Panc1 (cell line): ENCODE data around the gene SAYSD1. TPM values are rescaled to one million over a fixed set of nuclear protein-coding genes. Genes with fewer than 3 reads are reported as not detected.

Source experiments
- ATAC-seq: fragments of 200-7000 bp; cut with Tn5 transposase; 2 replicates; pipeline ENCODE4 v1.9.1; 2020; ENCODE audit warnings: mild to moderate bottlenecking, moderate library complexity
- BruUV-seq: library from RNA; stranded (reverse); fragments of 400-500 nt; replicated peaks from 2 replicates; lab custom pipeline; 2021; lab: Mats Ljungman, UMichigan
- CTCF ChIA-PET: fragments of 300-600 bp; sonication (Branson Sonifier 250); formaldehyde crosslinking; loops from one replicate; lab custom pipeline; 2022; ENCODE audit warnings: antibody characterized with exemption; lab: Charles Lee
- POLR2A ChIA-PET: fragments of 300-600 bp; sonication (Branson Sonifier 250); formaldehyde crosslinking; loops from one replicate; lab custom pipeline; 2022; ENCODE audit warnings: antibody characterized with exemption; lab: Charles Lee
- DNase-seq: peaks from one replicate; pipeline ENCODE4 v3.0.0-alpha.2; 2010; ENCODE audit warnings: low read depth, low spot score
- H3K27ac ChIP-seq: 2 replicates; pipeline ENCODE4 v1.5.1; 2011; ENCODE audit warnings: mild to moderate bottlenecking, low read length, inconsistent platforms
- H3K27me3 ChIP-seq: fragments of 200-500 bp; sonication (Bioruptor generic); 2 replicates; pipeline ENCODE4 v1.6.0; 2014; ENCODE audit warnings: low read length, inconsistent platforms; ENCODE audit not compliant: control insufficient read depth, insufficient read depth
- H3K36me3 ChIP-seq: fragments of 200-500 bp; sonication (Bioruptor generic); 2 replicates; pipeline ENCODE4 v1.5.1; 2014; ENCODE audit warnings: inconsistent platforms, mild to moderate bottlenecking, low read length, moderate library complexity; ENCODE audit not compliant: control insufficient read depth, insufficient read depth
- H3K4me1 ChIP-seq: 2 replicates; pipeline ENCODE4 v1.5.1; 2011; ENCODE audit warnings: inconsistent platforms, mild to moderate bottlenecking, low read length, moderate library complexity; ENCODE audit not compliant: control insufficient read depth, insufficient read depth
- H3K4me3 ChIP-seq, 2 experiments: 2 replicates each; pipeline ENCODE4 v1.5.1; 2011 to 2012; ENCODE audit warnings: low read depth in 2 of 2, low read length in 2 of 2, mild to moderate bottlenecking in 2 of 2, inconsistent platforms in 1 of 2, moderate library complexity in 1 of 2
- H3K9me3 ChIP-seq: fragments of 200-500 bp; sonication (Bioruptor generic); 2 replicates; pipeline ENCODE4 v1.5.1; 2014; ENCODE audit warnings: low read depth, mild to moderate bottlenecking, inconsistent platforms, low read length, moderate library complexity; ENCODE audit not compliant: control insufficient read depth, insufficient read depth
- POLR2AphosphoS5 ChIP-seq: IDR thresholded peaks from 2 replicates; pipeline ENCODE4 v1.6.1; 2012; ENCODE audit warnings: mild to moderate bottlenecking, low read depth, low read length, moderate library complexity
- SIN3A ChIP-seq: IDR thresholded peaks from 2 replicates; pipeline ENCODE4 v1.6.1; 2012; ENCODE audit warnings: low read depth, mild to moderate bottlenecking, low read length, moderate library complexity, borderline replicate concordance; ENCODE audit not compliant: insufficient read depth
- TCF7L2 ChIP-seq: IDR thresholded peaks from 2 replicates; pipeline ENCODE4 v1.6.1; 2011; ENCODE audit warnings: mild to moderate bottlenecking, low read depth, low read length, inconsistent platforms
- in situ Hi-C: cut with HindIII; loops from 2 replicates; pipeline ENCODE4 v1.10.0; 2016; ENCODE audit warnings: low sequenced_read_pairs, low pct_unique_long_range_greater_than_20kb
- intact Hi-C: fragments of 100-400 bp; cut with micrococcal nuclease; formaldehyde crosslinking; loops from one replicate; pipeline ENCODE4 v1.10.0; 2022; ENCODE audit not compliant: unreplicated experiment
- total RNA-seq: library from RNA; stranded (reverse); gene quantifications from one replicate; pipeline ENCODE4 v1.2.1, GENCODE V29; 2021; ENCODE audit not compliant: unreplicated experiment
- TF ChIP-seq, protein P1 (sequence below): fragments of 450-650 bp; IDR thresholded peaks from 2 replicates; pipeline ENCODE4 v1.5.1; 2017; ENCODE audit warnings: mild to moderate bottlenecking
- TF ChIP-seq, protein P2 (sequence below), 2 experiments: IDR thresholded peaks; 2 replicates each; pipeline ENCODE4 v1.6.1; 2011 to 2012; ENCODE audit warnings: low read depth in 2 of 2, control low read depth in 1 of 2, low read length in 1 of 2, mild to moderate bottlenecking in 1 of 2, moderate library complexity in 1 of 2; ENCODE audit not compliant: insufficient read depth in 1 of 2

The SAYSD1 gene
- total RNA-seq, 1 experiment from 2014 or later = 17.0 TPM

DNA sequence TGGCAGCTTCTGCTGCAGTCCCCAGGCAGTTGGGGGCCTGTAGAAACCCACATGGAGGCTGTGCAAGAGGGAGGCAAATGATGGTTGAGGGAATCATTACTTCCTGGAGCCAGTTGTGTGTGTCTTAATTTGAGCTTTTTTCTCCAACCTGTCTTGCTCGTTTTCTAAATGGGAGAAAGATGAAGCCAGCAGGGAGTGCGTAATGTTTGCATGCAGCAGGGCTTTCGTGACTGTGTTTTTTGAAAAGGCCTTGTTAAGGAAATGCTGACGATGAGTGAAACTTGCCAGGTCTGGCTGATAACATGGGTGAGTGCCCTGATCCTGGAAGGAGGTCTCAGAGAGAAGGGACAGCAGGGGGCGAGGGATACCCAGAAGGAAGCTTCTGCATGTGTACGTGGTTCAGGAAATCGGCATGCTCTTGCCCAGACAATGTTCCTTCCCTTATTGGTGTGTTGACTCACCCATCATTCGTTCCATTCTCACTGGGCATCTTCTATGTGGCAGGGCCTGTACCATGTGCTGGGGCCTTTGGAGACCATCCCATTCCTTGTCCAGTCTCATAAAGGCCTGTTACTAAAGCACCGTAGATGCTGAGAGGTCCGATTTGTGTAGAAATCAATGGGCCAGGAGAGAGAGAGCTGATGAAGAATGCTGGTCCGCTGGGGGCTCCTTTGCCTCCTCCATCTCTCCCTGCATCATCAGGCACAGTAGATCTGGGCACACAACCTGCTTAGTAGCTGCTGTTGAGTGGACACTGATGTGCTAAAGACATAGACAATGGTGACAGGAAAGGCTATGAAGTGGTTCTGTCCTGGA lies 39.0 kb downstream of the SAYSD1 start:
- intact Hi-C loops = no loop called here
- Histone ChIP-seq H3K27me3 (peaks cover 3% of the 10 kb centered on the region; the same call in 1 of the 2 replicates), H3K4me1 (no peaks in the 10 kb centered on the region), H3K9me3 (no peaks in the 10 kb centered on the region), H3K27ac (no peak overlapping the region), H3K36me3 (no peaks in the 10 kb centered on the region), H3K4me3 (no peak overlapping the region)
- in situ Hi-C loops = no loop called here
- TF ChIP-seq, protein P1, sequence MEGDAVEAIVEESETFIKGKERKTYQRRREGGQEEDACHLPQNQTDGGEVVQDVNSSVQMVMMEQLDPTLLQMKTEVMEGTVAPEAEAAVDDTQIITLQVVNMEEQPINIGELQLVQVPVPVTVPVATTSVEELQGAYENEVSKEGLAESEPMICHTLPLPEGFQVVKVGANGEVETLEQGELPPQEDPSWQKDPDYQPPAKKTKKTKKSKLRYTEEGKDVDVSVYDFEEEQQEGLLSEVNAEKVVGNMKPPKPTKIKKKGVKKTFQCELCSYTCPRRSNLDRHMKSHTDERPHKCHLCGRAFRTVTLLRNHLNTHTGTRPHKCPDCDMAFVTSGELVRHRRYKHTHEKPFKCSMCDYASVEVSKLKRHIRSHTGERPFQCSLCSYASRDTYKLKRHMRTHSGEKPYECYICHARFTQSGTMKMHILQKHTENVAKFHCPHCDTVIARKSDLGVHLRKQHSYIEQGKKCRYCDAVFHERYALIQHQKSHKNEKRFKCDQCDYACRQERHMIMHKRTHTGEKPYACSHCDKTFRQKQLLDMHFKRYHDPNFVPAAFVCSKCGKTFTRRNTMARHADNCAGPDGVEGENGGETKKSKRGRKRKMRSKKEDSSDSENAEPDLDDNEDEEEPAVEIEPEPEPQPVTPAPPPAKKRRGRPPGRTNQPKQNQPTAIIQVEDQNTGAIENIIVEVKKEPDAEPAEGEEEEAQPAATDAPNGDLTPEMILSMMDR = no peak
- TF ChIP-seq POLR2AphosphoS5 (no peak), SIN3A (no peak), TCF7L2 (no peak)
- TF ChIP-seq, protein P2, sequence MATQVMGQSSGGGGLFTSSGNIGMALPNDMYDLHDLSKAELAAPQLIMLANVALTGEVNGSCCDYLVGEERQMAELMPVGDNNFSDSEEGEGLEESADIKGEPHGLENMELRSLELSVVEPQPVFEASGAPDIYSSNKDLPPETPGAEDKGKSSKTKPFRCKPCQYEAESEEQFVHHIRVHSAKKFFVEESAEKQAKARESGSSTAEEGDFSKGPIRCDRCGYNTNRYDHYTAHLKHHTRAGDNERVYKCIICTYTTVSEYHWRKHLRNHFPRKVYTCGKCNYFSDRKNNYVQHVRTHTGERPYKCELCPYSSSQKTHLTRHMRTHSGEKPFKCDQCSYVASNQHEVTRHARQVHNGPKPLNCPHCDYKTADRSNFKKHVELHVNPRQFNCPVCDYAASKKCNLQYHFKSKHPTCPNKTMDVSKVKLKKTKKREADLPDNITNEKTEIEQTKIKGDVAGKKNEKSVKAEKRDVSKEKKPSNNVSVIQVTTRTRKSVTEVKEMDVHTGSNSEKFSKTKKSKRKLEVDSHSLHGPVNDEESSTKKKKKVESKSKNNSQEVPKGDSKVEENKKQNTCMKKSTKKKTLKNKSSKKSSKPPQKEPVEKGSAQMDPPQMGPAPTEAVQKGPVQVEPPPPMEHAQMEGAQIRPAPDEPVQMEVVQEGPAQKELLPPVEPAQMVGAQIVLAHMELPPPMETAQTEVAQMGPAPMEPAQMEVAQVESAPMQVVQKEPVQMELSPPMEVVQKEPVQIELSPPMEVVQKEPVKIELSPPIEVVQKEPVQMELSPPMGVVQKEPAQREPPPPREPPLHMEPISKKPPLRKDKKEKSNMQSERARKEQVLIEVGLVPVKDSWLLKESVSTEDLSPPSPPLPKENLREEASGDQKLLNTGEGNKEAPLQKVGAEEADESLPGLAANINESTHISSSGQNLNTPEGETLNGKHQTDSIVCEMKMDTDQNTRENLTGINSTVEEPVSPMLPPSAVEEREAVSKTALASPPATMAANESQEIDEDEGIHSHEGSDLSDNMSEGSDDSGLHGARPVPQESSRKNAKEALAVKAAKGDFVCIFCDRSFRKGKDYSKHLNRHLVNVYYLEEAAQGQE (IDR thresholded peaks at IDR 0.05; ENCODE audit: insufficient read depth in 1 of 2, low read depth in 2 of 2, low read length in 1 of 2) = no peak
- BruUV-seq = no TSS peak
- DNase-seq (no peak), ATAC-seq (no peak)
- POLR2A ChIA-PET = no interaction called here
- CTCF ChIA-PET = no interaction called here

DNA sequence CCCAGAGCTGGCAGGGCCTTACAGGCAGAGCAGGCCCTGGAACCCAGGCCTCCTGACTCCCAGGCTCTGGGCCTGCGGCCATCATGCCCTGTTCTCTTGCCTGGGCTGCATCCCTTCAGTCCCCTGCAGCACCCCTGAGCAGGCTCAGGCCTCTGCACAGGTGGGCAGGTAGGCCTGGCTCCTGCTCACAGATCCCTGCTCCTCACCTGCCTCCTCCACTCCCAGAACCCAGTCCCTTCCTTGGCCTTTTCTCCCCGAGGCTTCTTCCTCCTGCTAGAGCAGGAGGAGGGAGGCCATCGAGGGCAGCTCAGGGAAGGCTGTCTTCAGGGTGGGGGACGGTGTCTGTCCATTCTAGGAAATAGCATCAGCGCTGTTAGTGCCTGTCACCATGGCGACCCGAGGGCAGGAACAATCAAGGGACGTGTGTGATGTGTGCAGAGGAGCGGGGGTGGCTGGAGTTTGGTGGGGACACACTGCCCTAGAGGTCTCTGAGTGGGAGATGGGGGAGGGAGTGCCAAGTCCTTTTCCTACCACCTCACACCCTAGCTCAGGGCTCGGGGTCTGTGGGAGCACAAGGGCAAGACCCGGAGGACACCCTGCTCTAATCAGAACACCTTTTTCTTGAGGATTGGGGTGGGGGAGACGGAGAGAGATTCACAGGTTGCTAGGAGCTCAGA lies 39.8 kb downstream of the SAYSD1 start:
- TF ChIP-seq POLR2AphosphoS5 (no peak), SIN3A (no peak), TCF7L2 (no peak)
- TF ChIP-seq, protein P1 = no peak
- TF ChIP-seq, protein P2 (IDR thresholded peaks at IDR 0.05; ENCODE audit: insufficient read depth in 1 of 2, low read depth in 2 of 2, low read length in 1 of 2) = no peak
- Histone ChIP-seq H3K4me3 (no peak overlapping the region), H3K27me3 (peaks cover 7% of the 10 kb centered on the region), H3K4me1 (no peaks in the 10 kb centered on the region), H3K36me3 (no peaks in the 10 kb centered on the region), H3K27ac (no peak overlapping the region), H3K9me3 (no peaks in the 10 kb centered on the region)
- BruUV-seq = no TSS peak
- ATAC-seq (no peak), DNase-seq (no peak)
- in situ Hi-C loops = no loop called here
- POLR2A ChIA-PET = no interaction called here
- CTCF ChIA-PET = no interaction called here
- intact Hi-C loops = no loop called here
